Stimulated activated CD8-positive, alpha-beta memory T cell treated with anti-CD3 and anti-CD28 coated beads, Interleukin-4, amount 100 ng/mL, for 48 hours (primary cell): ENCODE results near the gene PSMB3.
"Not testable (repeated sequence)": the region's sequence is repeated elsewhere in the genome, so short reads cannot be mapped to it uniquely, and the experiment has no call there.

ENCODE experiments used
- DNase-seq: peaks from one replicate; pipeline ENCODE4 v3.0.0-alpha.2; 2020

Gene PSMB3

GRCh38 chr17:38716368-38717005 lies 36.1 kb upstream of the PSMB3 start:
- DNase-seq, result no peak

- DNase-seq, result no peak
These were observed 35.3 kb upstream of the PSMB3 start for GRCh38 chr17:38717139-38717745.

GRCh38 chr17:38719289-38719942 lies 33.1 kb upstream of the PSMB3 start:
- no peak for DNase-seq

GRCh38 chr17:38719943-38720641 lies 32.4 kb upstream of the PSMB3 start:
- DNase-seq, result no peak

GRCh38 chr17:38720941-38721340 lies 31.6 kb upstream of the PSMB3 start:
- DNase-seq, result no peak

- no peak for DNase-seq
These were observed 30.7 kb upstream of the PSMB3 start for GRCh38 chr17:38721802-38722201.

- DNase-seq, result no peak
These were observed 28.1 kb upstream of the PSMB3 start for GRCh38 chr17:38724337-38724988.

GRCh38 chr17:38725066-38725465 lies 27.5 kb upstream of the PSMB3 start:
- DNase-seq, result no peak

GRCh38 chr17:38726145-38726544 lies 26.4 kb upstream of the PSMB3 start:
- DNase-seq, result not testable (repeated sequence)

GRCh38 chr17:38727736-38728135 lies 24.8 kb upstream of the PSMB3 start:
- DNase-seq, result peak; percentile 85

GRCh38 chr17:38728290-38728831 lies 24.2 kb upstream of the PSMB3 start:
- DNase-seq, result peak; percentile 75

- DNase-seq, result no peak
These were observed 23.1 kb upstream of the PSMB3 start for GRCh38 chr17:38729368-38729885.

- peak; percentile 88 for DNase-seq
These were observed 22.5 kb upstream of the PSMB3 start, which contains the start of gene CISD3 for GRCh38 chr17:38729886-38730525. TSS of gene CISD3 (plus strand) at chr17:38730341. CDS start at chr17:38730359, 18 bp downstream.

- DNase-seq, result peak; percentile 49
These were observed 21.8 kb upstream of the PSMB3 start for GRCh38 chr17:38730526-38731379.

- DNase-seq, result no peak
These were observed 20.8 kb upstream of the PSMB3 start for GRCh38 chr17:38731526-38732294.

- DNase-seq, result no peak
These were observed 19.9 kb upstream of the PSMB3 start for GRCh38 chr17:38732376-38733281.

GRCh38 chr17:38733282-38733981 lies 19.1 kb upstream of the PSMB3 start:
- no peak for DNase-seq
